GM12891 (cell line): ENCODE measurements around the gene AHNAK.
"Not testable (repeated sequence)": the region's sequence is repeated elsewhere in the genome, so short reads cannot be mapped to it uniquely, and the experiment has no call there.

ENCODE experiments used
- DNase-seq: peaks from one replicate; pipeline ENCODE4 v3.0.0; 2011; ENCODE audit warnings: low spot score; ENCODE audit not compliant: insufficient read length
- FAIRE-seq: peaks from 2 replicates; lab custom pipeline; 2011; peaks lifted over from hg19 to GRCh38; lab: Jason Lieb, UNC
- PAX5 ChIP-seq: IDR thresholded peaks from 2 replicates; pipeline ENCODE4 v1.6.1; 2011; ENCODE audit warnings: low read length, moderate library complexity, mild to moderate bottlenecking; ENCODE audit not compliant: insufficient read depth, severe bottlenecking
- POLR2A ChIP-seq: IDR thresholded peaks from 2 replicates; pipeline ENCODE4 v1.6.1; 2011; ENCODE audit warnings: low read depth, low read length, control low read depth
- POLR2AphosphoS5 ChIP-seq: IDR thresholded peaks from 2 replicates; pipeline ENCODE4 v1.6.1; 2011; ENCODE audit warnings: low read depth, low read length, control low read depth
- POU2F2 ChIP-seq: IDR thresholded peaks from 2 replicates; pipeline ENCODE4 v1.6.1; 2011; ENCODE audit warnings: low read depth, mild to moderate bottlenecking, control low read depth, low read length, moderate library complexity
- SPI1 ChIP-seq: IDR thresholded peaks from 2 replicates; pipeline ENCODE4 v1.6.1; 2011; ENCODE audit warnings: low read depth, low read length, control low read depth
- TAF1 ChIP-seq: IDR thresholded peaks from 2 replicates; pipeline ENCODE4 v1.6.1; 2011; ENCODE audit warnings: low read depth, low read length, control low read depth

AHNAK gene

GRCh38 chr11:62558669-62559068 lies 12.1 kb upstream of the AHNAK start:
- FAIRE-seq (no peak), DNase-seq (no peak)
- TF ChIP-seq SPI1 (no peak), POU2F2 (no peak), POLR2A (peak; percentile 34; the same call in 1 of the 2 replicates)

- DNase-seq (no peak), FAIRE-seq (no peak)
- TF ChIP-seq PAX5 (peak; percentile 48), POU2F2 (no peak), TAF1 (no peak), POLR2A (no peak)
These were observed 10.4 kb upstream of the AHNAK start for GRCh38 chr11:62556875-62557631.

DNA sequence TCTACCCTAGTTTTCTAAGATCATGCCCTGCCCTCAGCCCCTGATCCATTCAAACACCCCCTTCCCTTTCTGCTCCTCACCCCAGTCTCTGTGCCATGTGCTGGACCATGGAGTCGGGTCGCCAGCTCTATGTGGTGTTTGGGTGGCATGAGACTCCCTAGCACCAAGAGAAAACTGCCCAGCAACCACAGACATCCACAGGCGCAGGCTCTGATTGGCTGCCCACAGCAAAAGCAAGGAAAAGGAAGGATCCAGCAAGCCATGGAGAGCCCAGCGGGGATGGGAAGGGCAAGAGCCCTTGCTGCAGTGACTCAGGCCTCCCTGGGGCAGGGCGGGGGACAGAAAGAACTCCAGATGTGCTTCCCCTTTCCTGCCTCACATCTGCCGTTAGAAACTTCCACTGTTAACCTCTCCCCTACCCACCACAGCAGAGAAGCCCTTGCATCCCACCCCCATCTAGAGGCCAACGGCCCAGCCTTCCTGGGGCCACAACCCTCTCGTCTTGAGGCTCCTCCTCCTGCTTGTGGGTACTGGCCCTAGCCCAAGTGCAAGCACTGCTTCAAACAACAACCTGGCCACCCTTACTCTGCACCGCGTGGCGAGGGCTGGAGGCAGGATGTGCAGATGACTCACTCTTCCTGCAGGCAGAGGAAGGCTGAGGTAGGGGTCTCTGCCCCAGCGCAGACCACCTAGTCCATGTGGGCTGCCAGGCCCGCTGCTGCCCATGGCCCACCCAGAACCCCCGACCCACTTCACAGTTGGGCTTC lies 9.7 kb upstream of the AHNAK start:
- TF ChIP-seq POLR2AphosphoS5, result 0 out of 2 replicates have a peak, but pooled peaks have one; percentile 16
- no peak for TF ChIP-seq SPI1
- DNase-seq (no peak), FAIRE-seq (peak; percentile 93)

- no peak for DNase-seq
- TF ChIP-seq SPI1 (peak; percentile 100), POLR2A (no peak), POU2F2 (0 out of 2 replicates have a peak, but pooled peaks have one; percentile 33)
- FAIRE-seq, result peak; percentile 82
These were observed 9.0 kb upstream of the AHNAK start for GRCh38 chr11:62555464-62556107.

DNA sequence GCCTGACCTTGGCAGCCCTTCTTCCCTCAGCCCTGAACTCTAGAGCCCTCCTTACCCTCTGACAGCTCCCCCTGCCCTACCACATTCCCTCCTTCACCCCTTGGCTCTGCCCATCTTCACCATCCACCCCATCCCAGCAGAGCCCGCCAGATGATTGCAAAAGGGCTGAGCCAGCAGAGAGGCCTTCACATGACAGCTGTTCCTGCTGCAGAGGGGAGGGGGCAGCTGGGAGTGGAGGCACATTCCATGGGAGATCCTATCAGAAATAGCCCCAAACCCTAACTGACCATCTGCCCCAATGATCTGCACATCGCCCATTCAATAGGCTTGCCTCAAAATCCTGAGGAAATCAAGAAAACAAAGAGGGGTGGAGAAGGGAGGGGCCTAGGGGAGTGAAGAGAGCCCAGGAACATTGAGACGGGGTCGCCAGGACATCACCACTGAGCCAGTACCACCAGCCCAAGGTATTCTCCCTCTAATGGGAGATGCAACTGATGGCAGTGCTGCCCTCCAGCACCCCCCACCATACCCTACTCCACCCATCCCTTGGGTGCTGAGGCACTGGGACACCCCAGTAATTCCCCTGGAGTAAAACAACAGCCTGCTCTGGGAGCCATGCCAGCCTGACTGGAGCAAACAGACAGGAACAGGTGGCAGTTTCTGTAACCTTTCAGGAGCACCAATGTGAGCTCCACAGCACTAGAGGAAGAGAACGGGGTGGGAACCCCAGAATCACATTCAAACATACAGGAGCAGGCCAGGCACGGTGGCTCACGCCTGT lies 8.0 kb upstream of the AHNAK start:
- no peak for FAIRE-seq
- DNase-seq, result no peak
- TF ChIP-seq TAF1 (no peak), POLR2AphosphoS5 (no peak), POLR2A (no peak), PAX5 (no peak), POU2F2 (no peak), SPI1 (no peak)

DNA sequence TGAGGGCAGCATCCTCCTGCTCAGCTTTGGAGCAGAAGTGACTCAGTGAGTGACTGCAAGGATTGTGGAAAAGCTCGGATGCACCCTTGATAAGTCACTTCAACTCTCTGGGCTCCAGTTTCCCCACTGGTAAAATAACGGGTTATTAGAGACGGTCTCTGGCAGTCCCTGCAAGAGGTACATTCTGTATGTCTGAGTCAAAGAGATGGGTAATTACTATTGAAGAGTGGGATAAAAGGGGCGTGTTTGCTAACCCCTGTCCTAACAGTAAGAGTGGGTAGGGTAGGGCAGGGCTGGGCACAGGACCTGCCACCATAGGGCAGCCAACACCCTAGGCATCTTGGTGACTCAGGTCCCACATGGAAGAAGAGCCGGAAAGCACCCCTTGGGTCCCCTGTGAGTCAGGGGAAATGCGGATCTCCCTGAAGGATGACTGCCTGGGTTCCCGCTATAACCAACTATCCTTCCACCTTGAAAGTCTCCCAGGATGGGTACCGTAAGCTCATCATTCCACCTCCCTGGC lies 7.3 kb upstream of the AHNAK start:
- no peak for TF ChIP-seq POLR2AphosphoS5
- no peak for TF ChIP-seq TAF1
- no peak for TF ChIP-seq POLR2A
- no peak for TF ChIP-seq PAX5
- no peak for TF ChIP-seq POU2F2
- no peak for TF ChIP-seq SPI1
- FAIRE-seq (no peak), DNase-seq (no peak)

GRCh38 chr11:62553080-62553838 lies 6.7 kb upstream of the AHNAK start:
- DNase-seq (no peak), FAIRE-seq (no peak)
- TF ChIP-seq POLR2AphosphoS5, result no peak

DNA sequence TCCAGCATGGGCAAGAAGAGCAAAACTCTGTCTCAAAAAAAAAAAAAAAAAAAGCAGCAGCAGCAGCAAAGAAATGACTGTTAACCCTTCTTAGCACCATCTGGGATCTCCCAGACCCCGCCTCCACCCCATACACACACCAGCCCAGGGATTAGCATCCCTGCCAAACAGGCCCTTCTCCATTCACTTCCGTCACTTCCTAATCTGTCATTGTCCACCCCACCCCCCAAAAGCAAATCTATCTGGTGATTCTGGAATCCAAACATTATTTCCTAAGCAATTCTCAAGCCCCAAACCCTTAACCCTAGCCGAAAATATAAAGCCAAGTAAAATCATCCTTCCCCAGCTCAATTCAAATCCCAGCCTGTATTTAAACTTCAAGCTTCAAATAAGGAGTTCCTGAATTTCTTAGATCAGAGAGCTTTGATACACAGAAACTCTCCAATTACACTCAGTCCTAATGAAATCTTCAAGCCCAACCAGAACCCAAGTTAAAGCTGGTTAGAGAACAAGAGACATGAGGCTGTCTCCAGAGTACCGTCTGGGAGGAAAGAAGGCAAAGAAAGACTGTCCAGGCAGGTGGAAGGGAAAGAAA lies 6.0 kb upstream of the AHNAK start:
- TF ChIP-seq PAX5 (no peak), SPI1 (no peak), POU2F2 (no peak), POLR2AphosphoS5 (no peak), TAF1 (no peak), POLR2A (no peak)
- FAIRE-seq (no peak), DNase-seq (no peak)

DNA sequence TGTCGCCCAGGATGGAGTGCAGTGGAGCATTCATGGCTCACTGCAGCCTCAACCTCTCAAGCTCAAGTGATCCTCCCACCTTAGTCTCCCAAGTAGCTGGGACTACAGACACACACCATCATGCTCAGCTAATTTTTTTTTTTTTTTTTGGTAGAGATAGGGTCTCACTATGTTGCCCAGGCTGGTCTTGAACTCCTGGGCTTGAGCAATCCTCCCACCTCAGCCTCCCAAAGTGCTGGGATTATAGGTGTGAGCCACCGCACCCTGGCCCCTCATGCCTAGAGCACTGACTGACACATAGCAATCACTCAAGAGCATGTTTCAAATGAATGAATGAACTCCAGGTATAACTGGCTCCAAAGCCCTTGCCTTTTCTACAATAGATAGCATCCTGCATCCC lies 3.9 kb upstream of the AHNAK start:
- not testable (repeated sequence) for FAIRE-seq, DNase-seq
